Keratinocyte (primary cell): Measurements from ENCODE around the gene MCM10. TPM values are rescaled to one million over a fixed set of nuclear protein-coding genes. Genes with fewer than 3 reads are reported as not detected.

Source experiments
- DNase-seq: peaks from one replicate; pipeline ENCODE4 v3.0.0-alpha.2; 2011; ENCODE audit warnings: low read depth, missing footprints, low spot score
- FAIRE-seq: peaks from 2 replicates; lab custom pipeline; 2011; peaks lifted over from hg19 to GRCh38; lab: Jason Lieb, UNC
- H2AFZ ChIP-seq: 2 replicates; pipeline ENCODE4 v1.6.0; 2012; ENCODE audit warnings: low read length, control low read depth, inconsistent platforms; ENCODE audit not compliant: control insufficient read depth
- H3K27ac ChIP-seq: 2 replicates; pipeline ENCODE4 v1.5.1; 2011; ENCODE audit warnings: low read length; ENCODE audit not compliant: control insufficient read depth, insufficient read depth
- H3K27me3 ChIP-seq: 3 replicates; pipeline ENCODE4 v1.6.0; 2011; ENCODE audit warnings: low read length; ENCODE audit not compliant: control insufficient read depth, insufficient read depth; ENCODE audit errors: extremely low read depth
- H3K36me3 ChIP-seq, 2 experiments: 2 replicates in 1 of 2; 3 replicates in 1 of 2; pipeline ENCODE4 v1.5.1; 2011; ENCODE audit warnings: low read length in 2 of 2, mild to moderate bottlenecking in 1 of 2; ENCODE audit not compliant: control insufficient read depth in 2 of 2, insufficient read depth in 2 of 2; ENCODE audit errors: extremely low read depth in 1 of 2
- H3K4me1 ChIP-seq: 3 replicates; pipeline ENCODE4 v1.5.1; 2011; ENCODE audit warnings: low read length; ENCODE audit not compliant: control insufficient read depth, insufficient read depth; ENCODE audit errors: extremely low read depth
- H3K4me2 ChIP-seq: 3 replicates; pipeline ENCODE4 v1.6.0; 2011; ENCODE audit warnings: low read depth, low read length; ENCODE audit not compliant: control insufficient read depth, insufficient read depth; ENCODE audit errors: extremely low read depth
- H3K4me3 ChIP-seq, 3 experiments: fragments of 200-600 bp in 1 of 3; sonication (generic) in 1 of 3; 2 replicates in 2 of 3; 3 replicates in 1 of 3; pipeline ENCODE4 v1.5.1; 2011 to 2016; ENCODE audit warnings: low read length in 3 of 3, mild to moderate bottlenecking in 3 of 3, control low read depth in 2 of 3, inconsistent platforms in 1 of 3, low read depth in 1 of 3, mixed read lengths in 1 of 3, mixed run types in 1 of 3, moderate library complexity in 1 of 3; ENCODE audit not compliant: control insufficient read depth in 2 of 3, insufficient read depth in 2 of 3; ENCODE audit errors: extremely low read depth in 1 of 3
- H3K79me2 ChIP-seq: 2 replicates; pipeline ENCODE4 v1.6.0; 2012; ENCODE audit warnings: low read length; ENCODE audit not compliant: control insufficient read depth, insufficient read depth
- H3K9ac ChIP-seq: 3 replicates; pipeline ENCODE4 v1.6.0; 2011; ENCODE audit warnings: low read length; ENCODE audit not compliant: control insufficient read depth, insufficient read depth; ENCODE audit errors: extremely low read depth
- H3K9me1 ChIP-seq: 3 replicates; pipeline ENCODE4 v1.6.0; 2011; ENCODE audit warnings: low read length; ENCODE audit not compliant: control insufficient read depth, insufficient read depth; ENCODE audit errors: extremely low read depth
- H3K9me3 ChIP-seq: 2 replicates; pipeline ENCODE4 v1.5.1; 2012; ENCODE audit warnings: low read depth, low read length; ENCODE audit not compliant: control insufficient read depth
- H4K20me1 ChIP-seq: 3 replicates; pipeline ENCODE4 v1.6.0; 2011; ENCODE audit warnings: low read length; ENCODE audit not compliant: control insufficient read depth, insufficient read depth; ENCODE audit errors: extremely low read depth
- CTCF ChIP-seq, 3 experiments: IDR thresholded peaks in 1 of 3; conservative IDR thresholded peaks in 1 of 3; optimal IDR thresholded peaks in 1 of 3; 2 replicates in 2 of 3; 3 replicates in 1 of 3; pipeline versions ENCODE3 to v1.5.1; 2011; ENCODE audit warnings: low read length in 3 of 3, mild to moderate bottlenecking in 3 of 3, moderate library complexity in 2 of 3, control low read depth in 1 of 3, inconsistent platforms in 1 of 3; ENCODE audit not compliant: insufficient read depth in 2 of 3; ENCODE audit errors: extremely low read depth in 1 of 3
- EZH2 ChIP-seq: IDR thresholded peaks from one replicate; pipeline ENCODE4 v1.6.1; 2012; ENCODE audit warnings: inconsistent platforms, mild to moderate bottlenecking, low read length, moderate library complexity
- dilution Hi-C: fragments of 300-500 bp; cut with MboI; formaldehyde crosslinking; loops from one replicate; pipeline ENCODE4 v1.7.0; 2020; ENCODE audit warnings: low sequenced_read_pairs; ENCODE audit not compliant: extremely low pct_ligation_motif_present
- polyA plus RNA-seq, 5 experiments: library from polyadenylated mRNA; depleted of rRNA in 3 of 5; stranded (reverse) in 3 of 5; stranded (forward) in 1 of 5; unstranded in 1 of 5; fragments of >200 nt; gene quantifications; 1 replicate in 1 of 5; 2 replicates in 3 of 5; 3 replicates in 1 of 5; pipeline versions ENCODE4 v1.2.1 to v1.2.3, GENCODE V29; 2011 to 2012; ENCODE audit warnings: missing spikeins in 2 of 5, low read depth in 1 of 5, low replicate concordance in 1 of 5

MCM10 gene
- polyA plus RNA-seq, 1 donor (not counting 4 experiments of a cell fraction or from before 2014, with no cell fraction given): 6.2 TPM

GRCh38 chr10:13146379-13146778 lies 15.0 kb upstream of the MCM10 start:
- H2AFZ ChIP-seq: no peak overlapping the region
- peaks cover 0 to 8% of the 10 kb centered on the region in 2 experiments for H3K36me3 ChIP-seq
- no peaks in the 10 kb centered on the region for H3K9me1 ChIP-seq
- no peak overlapping the region for H3K4me2 ChIP-seq
- H4K20me1 ChIP-seq: no peaks in the 10 kb centered on the region
- H3K27me3 ChIP-seq: no peaks in the 10 kb centered on the region
- H3K9ac ChIP-seq: no peak overlapping the region
- TF ChIP-seq CTCF (optimal IDR thresholded peaks at IDR 0.05 in 1 of 3, IDR thresholded peaks at IDR 0.05 in 1 of 3, conservative IDR thresholded peaks at IDR 0.05 in 1 of 3; ENCODE audit: extremely low read depth in 1 of 3, insufficient read depth in 2 of 3, low read length in 3 of 3) (no peak), EZH2 (no peak)
- no peak for DNase-seq
- no peak for FAIRE-seq
- no peak overlapping the region for H3K4me3 ChIP-seq
- dilution Hi-C loops: no loop called here
- peaks cover 2% of the 10 kb centered on the region for H3K4me1 ChIP-seq
- no peak overlapping the region for H3K27ac ChIP-seq
- H3K79me2 ChIP-seq: no peaks in the 10 kb centered on the region
- no peaks in the 10 kb centered on the region for H3K9me3 ChIP-seq

GRCh38 chr10:13147161-13147560 lies 14.2 kb upstream of the MCM10 start:
- H2AFZ ChIP-seq: no peak overlapping the region
- TF ChIP-seq EZH2 (no peak), CTCF (optimal IDR thresholded peaks at IDR 0.05 in 1 of 3, IDR thresholded peaks at IDR 0.05 in 1 of 3, conservative IDR thresholded peaks at IDR 0.05 in 1 of 3; ENCODE audit: extremely low read depth in 1 of 3, insufficient read depth in 2 of 3, low read length in 3 of 3) (no peak)
- H3K79me2 ChIP-seq: no peaks in the 10 kb centered on the region
- H3K9me3 ChIP-seq: no peaks in the 10 kb centered on the region
- H4K20me1 ChIP-seq: no peaks in the 10 kb centered on the region
- DNase-seq: no peak
- FAIRE-seq: no peak
- no peak overlapping the region for H3K9ac ChIP-seq
- dilution Hi-C loops: no loop called here
- H3K4me3 ChIP-seq: no peak overlapping the region
- peaks cover 0 to 6% of the 10 kb centered on the region in 2 experiments for H3K36me3 ChIP-seq
- peaks cover 2% of the 10 kb centered on the region for H3K4me1 ChIP-seq
- no peaks in the 10 kb centered on the region for H3K9me1 ChIP-seq
- no peak overlapping the region for H3K27ac ChIP-seq
- no peak overlapping the region for H3K4me2 ChIP-seq
- H3K27me3 ChIP-seq: no peaks in the 10 kb centered on the region
